HG03565 (cell line): ENCODE results near the gene ANKRD27.

Experiments
- ATAC-seq: cut with Tn5 transposase; IDR thresholded peaks from one replicate; pipeline ENCODE4 v1.9.1; 2021; ENCODE audit warnings: mild to moderate bottlenecking, moderate library complexity; ENCODE audit not compliant: unreplicated experiment

Gene ANKRD27

DNA sequence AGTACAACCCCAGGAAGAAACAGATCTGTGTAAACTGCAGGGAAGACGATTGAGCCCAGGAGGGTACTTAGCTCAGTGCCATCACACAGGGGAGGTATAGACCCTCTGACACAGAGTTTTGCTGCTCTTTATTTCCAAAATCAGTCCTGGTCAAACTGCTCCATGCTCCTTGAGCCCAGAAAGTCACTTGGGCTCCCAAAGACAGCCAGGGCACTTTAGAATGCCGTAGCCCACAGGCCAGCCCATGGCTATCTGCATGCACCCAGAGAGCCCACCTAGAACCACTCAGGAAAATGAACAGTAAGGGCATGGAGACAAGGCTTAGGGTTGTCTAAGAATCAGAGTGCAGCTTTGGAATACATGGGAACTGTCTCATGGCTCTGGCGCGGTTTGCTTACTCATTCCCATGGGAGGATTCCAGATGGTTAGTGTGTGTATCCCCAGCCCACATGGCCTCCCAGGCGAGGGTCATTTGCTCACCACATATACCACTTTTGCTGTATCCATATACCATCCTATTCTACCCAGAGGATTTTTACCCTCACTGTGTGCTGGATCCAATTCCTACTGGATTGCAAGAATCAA is 108.6 kb downstream of the ANKRD27 start:
- ATAC-seq: no peak

GRCh38 chr19:32563761-32564160 is 111.2 kb downstream of the ANKRD27 start:
- no peak for ATAC-seq

DNA sequence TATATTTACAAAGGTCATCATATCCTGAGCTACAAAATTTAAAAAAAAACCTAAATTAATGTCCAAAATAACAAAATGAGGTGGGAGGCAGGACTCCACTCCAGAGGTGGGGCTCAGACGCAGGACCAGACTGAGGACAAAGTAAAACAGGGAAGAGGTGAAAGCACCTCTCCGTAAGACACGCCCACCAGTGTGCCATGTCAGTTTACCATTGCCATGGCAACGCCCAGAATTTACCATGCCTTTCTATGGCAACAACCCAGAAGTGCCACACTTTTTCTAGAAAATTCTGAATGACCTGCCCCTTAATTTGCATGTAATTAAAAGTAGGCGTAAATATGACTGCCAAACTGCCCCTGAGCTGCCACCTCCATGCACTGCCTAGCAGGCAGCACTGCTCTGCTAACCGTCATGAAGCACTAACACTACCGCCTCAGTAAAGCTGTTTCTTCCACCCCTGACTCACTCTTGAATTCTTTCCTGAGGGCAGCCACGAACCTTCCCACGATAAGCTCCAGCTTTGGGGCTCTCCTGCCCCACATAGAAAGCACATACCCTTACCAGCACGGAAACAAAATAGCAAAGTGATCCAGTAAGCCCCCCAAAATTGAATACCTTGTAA is 116.3 kb downstream of the ANKRD27 start:
- ATAC-seq: no peak

GRCh38 chr19:32555786-32556185 is 119.2 kb downstream of the ANKRD27 start:
- ATAC-seq: no peak

- no peak for ATAC-seq
Measured at GRCh38 chr19:32550666-32551065, 124.3 kb downstream of the ANKRD27 start.
